Prostate gland (tissue), 2 donors: ENCODE data around the gene TEP1. TPM values are rescaled to one million over a fixed set of nuclear protein-coding genes. Genes with fewer than 3 reads are reported as not detected.

ENCODE experiments used
- DNase-seq: peaks from one replicate; pipeline ENCODE4 v3.0.0-alpha.2; 2019; ENCODE audit warnings: low spot score
- H3K27ac ChIP-seq, 2 donors: fragments of 200-600 bp; sonication (generic); 2 replicates each; pipeline ENCODE4 v1.5.1; 2017 to 2019
- H3K27me3 ChIP-seq: fragments of 200-600 bp; sonication (generic); replicated peaks from 2 replicates; pipeline ENCODE4 v1.5.1; 2019; ENCODE audit not compliant: insufficient read depth
- H3K36me3 ChIP-seq, 2 donors: fragments of 200-600 bp; sonication (generic); 1 replicate in 1 of 2; 2 replicates in 1 of 2; pipeline versions ENCODE4 v1.5.1 to v1.8.1; 2017 to 2019
- H3K4me1 ChIP-seq: fragments of 200-600 bp; sonication (generic); replicated peaks from 2 replicates; pipeline ENCODE4 v1.5.1; 2019
- H3K4me3 ChIP-seq, 2 donors: fragments of 200-600 bp; sonication (generic); 2 replicates each; pipeline ENCODE4 v1.5.1; 2017 to 2019
- H3K9me3 ChIP-seq: fragments of 200-600 bp; sonication (generic); 2 replicates; pipeline ENCODE4 v1.5.1; 2017
- CTCF ChIP-seq, 4 experiments: fragments of 200-600 bp in 2 of 4; fragments of 450-650 bp in 2 of 4; sonication (generic) in 2 of 4; IDR thresholded peaks; 1 replicate in 3 of 4; 2 replicates in 1 of 4; pipeline ENCODE4 v1.5.1; 2016 to 2019; ENCODE audit warnings: antibody characterized with exemption in 4 of 4, mild to moderate bottlenecking in 2 of 4, moderate library complexity in 2 of 4
- POLR2A ChIP-seq: fragments of 450-650 bp; IDR thresholded peaks from one replicate; pipeline ENCODE4 v1.6.1; 2016; ENCODE audit warnings: antibody characterized with exemption, mild to moderate bottlenecking
- POLR2AphosphoS5 ChIP-seq: sonication (generic); formaldehyde crosslinking; IDR thresholded peaks from one replicate; pipeline ENCODE4 v1.6.1; 2017; ENCODE audit warnings: antibody characterized with exemption
- WGBS: methylation state at CpG from one replicate; pipeline ENCODE4 v1.1.5; 2018; 5-methylcytosine and 5-hydroxymethylcytosine counted together
- intact Hi-C: fragments of 100-400 bp; cut with DNase I; formaldehyde crosslinking; loops from one replicate; pipeline ENCODE4 v1.14.2; 2022
- total RNA-seq, 2 donors: library from RNA; depleted of rRNA; stranded (reverse); fragments of >200 nt; gene quantifications; one replicate each; pipeline ENCODE4 v1.1.0, GENCODE V29; 2016

The TEP1 gene
- total RNA-seq, 2 donors from 2014 or later, result 25.8 to 31.0 TPM

DNA sequence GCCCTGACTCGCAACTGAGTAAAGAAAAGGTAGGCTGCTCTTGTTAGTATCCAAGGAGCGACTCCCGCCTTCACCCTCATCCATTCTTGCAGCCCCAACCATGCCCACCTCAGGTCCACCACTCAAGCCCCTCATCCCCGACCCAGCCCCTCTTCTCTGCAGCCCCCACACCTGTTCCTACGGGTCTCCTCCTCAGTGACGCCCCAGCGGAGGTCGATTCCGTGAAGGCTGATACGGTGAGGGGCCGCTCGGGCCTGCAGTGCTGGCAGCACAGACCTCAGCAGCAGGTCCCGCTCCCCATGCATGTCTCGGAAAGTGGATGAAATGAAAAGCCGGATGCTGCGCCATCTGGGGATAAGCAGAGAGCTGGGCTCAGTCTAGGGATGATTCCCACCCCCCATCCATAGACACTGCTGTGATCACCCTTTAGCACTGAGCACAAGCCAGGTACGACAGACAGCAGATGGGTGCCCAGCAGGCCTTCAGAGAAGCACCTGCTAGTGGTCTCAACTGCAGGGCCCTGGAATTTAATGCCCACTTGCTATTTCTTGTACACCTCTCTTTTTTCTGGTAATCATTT, 26.9 kb downstream of the TEP1 start:
- intact Hi-C loops, result no loop called here
- TF ChIP-seq CTCF (IDR thresholded peaks at IDR 0.05) (no peak), POLR2AphosphoS5 (no peak), POLR2A (no peak)
- H3K9me3 ChIP-seq, result no peaks in the 10 kb centered on the region
- no peak overlapping the region for H3K27ac ChIP-seq
- H3K4me3 ChIP-seq, result no peak overlapping the region
- no peak for DNase-seq
- no peaks in the 10 kb centered on the region for H3K27me3 ChIP-seq
- WGBS, result 97% methylated on average over 17 of the region's 17 CpGs
- no peaks in the 10 kb centered on the region for H3K4me1 ChIP-seq
- H3K36me3 ChIP-seq, result peaks cover 50 to 66% of the 10 kb centered on the region in 2 donors

- DNase-seq, result no peak
- TF ChIP-seq CTCF (IDR thresholded peaks at IDR 0.05) (no peak), POLR2A (no peak), POLR2AphosphoS5 (no peak)
- H3K36me3 ChIP-seq, result peaks cover 38 to 73% of the 10 kb centered on the region in 2 donors
Measured at GRCh38 chr14:20384886-20385285, 28.4 kb downstream of the TEP1 start.

GRCh38 chr14:20384321-20384720, 29.0 kb downstream of the TEP1 start:
- Histone ChIP-seq H3K4me1 (no peaks in the 10 kb centered on the region), H3K36me3 (peaks cover 33 to 73% of the 10 kb centered on the region in 2 donors), H3K27ac (no peak overlapping the region), H3K4me3 (no peak overlapping the region), H3K9me3 (no peaks in the 10 kb centered on the region), H3K27me3 (no peaks in the 10 kb centered on the region)
- TF ChIP-seq CTCF (IDR thresholded peaks at IDR 0.05), result no peak
- no peak for TF ChIP-seq POLR2AphosphoS5
- TF ChIP-seq POLR2A, result no peak
- 87% methylated on average over 7 of the region's 7 CpGs for WGBS
- intact Hi-C loops, result no loop called here
- DNase-seq, result no peak

More at GRCh38 chr14:20384886-20385285, 28.4 kb downstream of the TEP1 start:
- 87% methylated on average over 5 of the region's 5 CpGs for WGBS
- Histone ChIP-seq H3K27me3 (no peaks in the 10 kb centered on the region), H3K4me1 (no peaks in the 10 kb centered on the region), H3K27ac (no peak overlapping the region), H3K4me3 (no peak overlapping the region), H3K9me3 (no peaks in the 10 kb centered on the region)
- intact Hi-C loops, result no loop called here

- Histone ChIP-seq H3K27ac (no peak overlapping the region), H3K4me3 (no peak overlapping the region), H3K27me3 (no peaks in the 10 kb centered on the region), H3K9me3 (no peaks in the 10 kb centered on the region), H3K4me1 (no peaks in the 10 kb centered on the region), H3K36me3 (peaks cover 33 to 77% of the 10 kb centered on the region in 2 donors)
- intact Hi-C loops, result no loop called here
- TF ChIP-seq POLR2A (no peak), CTCF (IDR thresholded peaks at IDR 0.05) (no peak), POLR2AphosphoS5 (no peak)
- WGBS, result 92% methylated on average over 5 of the region's 5 CpGs
- no peak for DNase-seq
Measured at GRCh38 chr14:20383636-20384035, 29.7 kb downstream of the TEP1 start.

- Histone ChIP-seq H3K27me3 (no peaks in the 10 kb centered on the region), H3K9me3 (no peaks in the 10 kb centered on the region), H3K27ac (no peak overlapping the region), H3K4me1 (no peaks in the 10 kb centered on the region), H3K36me3 (peaks cover 33 to 77% of the 10 kb centered on the region in 2 donors), H3K4me3 (no peak overlapping the region)
- WGBS, result 95% methylated on average over 10 of the region's 10 CpGs
- DNase-seq, result no peak
- intact Hi-C loops, result no loop called here
- TF ChIP-seq CTCF (IDR thresholded peaks at IDR 0.05) (no peak), POLR2A (no peak), POLR2AphosphoS5 (no peak)
Measured at GRCh38 chr14:20383032-20383431, 30.3 kb downstream of the TEP1 start.
